HG02623 (cell line): ENCODE measurements around the gene MERTK.
A peak's percentile ranks its signal among the peaks of the same experiment; 100 is the strongest.
"Not testable (repeated sequence)": the region's sequence is repeated elsewhere in the genome, so short reads cannot be mapped to it uniquely, and the experiment has no call there.

Experiments
- ATAC-seq: cut with Tn5 transposase; IDR thresholded peaks from one replicate; pipeline ENCODE4 v1.9.1; 2021; ENCODE audit warnings: moderate library complexity; ENCODE audit not compliant: unreplicated experiment

Gene MERTK

GRCh38 chr2:112040066-112040465 lies 141.7 kb downstream of the MERTK start:
- not testable (repeated sequence) for ATAC-seq

DNA sequence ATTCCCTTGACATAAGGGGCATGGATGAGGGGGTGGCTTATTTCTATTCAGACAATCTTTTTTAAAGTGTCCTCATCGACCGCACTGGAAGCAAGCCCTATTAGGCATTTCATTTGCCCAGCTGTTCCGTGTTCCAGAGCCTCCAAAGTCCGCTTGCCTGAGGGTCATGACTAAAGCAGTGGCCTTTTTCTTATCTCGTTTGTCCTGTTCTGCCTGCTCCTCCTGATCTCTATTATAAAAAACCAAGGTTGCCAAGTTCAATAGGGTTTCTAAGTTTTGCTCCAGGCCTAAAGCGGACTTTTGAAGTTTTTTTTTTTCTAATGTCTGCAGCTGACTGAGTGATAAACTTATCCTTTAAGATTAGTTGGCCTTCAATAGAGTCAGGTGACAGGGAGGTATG lies 143.1 kb downstream of the MERTK start:
- ATAC-seq: not testable (repeated sequence)

- no peak for ATAC-seq
Observed at GRCh38 chr2:112045446-112046014, 147.1 kb downstream of the MERTK start.

DNA sequence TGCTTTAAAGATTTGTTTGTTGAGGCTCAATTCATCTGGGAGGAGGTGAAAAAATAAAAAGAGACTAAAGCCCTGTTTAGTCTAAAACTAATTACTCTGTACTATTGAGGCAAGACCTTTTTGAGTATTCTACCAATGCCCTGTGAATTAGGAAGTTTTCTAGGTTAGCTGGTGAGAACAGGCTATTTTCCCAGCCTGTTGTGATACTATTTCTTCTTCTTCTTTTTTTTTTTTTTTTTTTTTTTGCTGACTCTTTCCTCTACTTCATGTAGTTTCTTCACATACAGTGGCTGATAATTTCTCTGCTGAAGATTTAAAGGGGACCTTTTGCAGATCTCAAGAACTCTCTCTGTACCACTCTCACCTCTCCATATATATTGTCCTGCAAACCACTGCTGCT lies 147.8 kb downstream of the MERTK start:
- ATAC-seq: no peak

DNA sequence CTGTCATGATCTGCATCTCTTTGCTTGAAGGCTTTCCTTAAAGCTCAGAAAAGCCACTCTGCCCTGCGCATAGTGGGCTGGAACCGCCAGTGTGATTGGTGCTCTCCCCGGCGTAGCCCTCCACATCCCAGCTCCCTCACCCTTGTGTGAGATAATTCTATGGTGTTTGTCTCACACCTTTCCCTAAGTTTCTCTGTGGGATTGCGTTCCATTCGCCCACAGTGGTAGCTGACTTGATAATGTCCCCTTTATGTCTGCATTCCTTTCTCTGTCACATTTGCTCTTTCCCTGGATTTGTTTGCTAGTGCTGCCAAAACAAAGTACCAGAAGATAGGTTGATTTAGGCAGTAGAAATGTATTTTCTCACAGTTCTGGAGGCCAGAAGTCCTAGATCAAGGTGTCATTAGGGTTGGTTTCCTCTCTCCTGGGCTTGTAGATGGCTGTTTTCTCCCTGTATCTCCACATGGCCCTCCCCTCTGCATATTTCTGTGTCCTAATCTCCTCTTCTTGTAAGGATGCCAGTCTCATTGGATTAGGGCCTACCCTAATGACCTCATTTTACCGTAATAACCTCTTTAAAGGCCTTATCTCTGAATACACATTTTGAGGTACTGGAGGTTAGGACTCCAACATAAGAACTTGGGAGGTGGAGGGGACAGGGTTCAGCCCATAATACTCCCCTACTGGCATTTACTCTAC lies 149.3 kb downstream of the MERTK start:
- ATAC-seq: no peak

DNA sequence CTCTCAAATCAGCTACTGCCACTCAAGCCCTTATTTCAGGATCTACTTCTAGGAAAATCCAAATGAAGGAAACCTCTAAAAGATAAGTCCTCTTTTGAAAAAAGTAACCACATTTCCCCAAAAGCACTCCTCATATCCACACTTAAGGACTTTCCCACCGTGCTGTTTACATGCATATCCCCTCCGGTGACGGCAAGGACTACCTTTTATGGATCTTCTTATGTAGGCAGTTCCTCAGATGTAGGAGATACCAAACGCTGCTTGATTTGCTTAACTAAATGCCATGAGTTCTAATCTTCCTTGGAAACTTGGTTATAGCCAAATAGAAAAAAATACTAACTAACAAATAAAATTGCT lies 149.8 kb downstream of the MERTK start:
- ATAC-seq: no peak

- ATAC-seq: no peak
Observed at GRCh38 chr2:112048887-112049286, 150.5 kb downstream of the MERTK start.

DNA sequence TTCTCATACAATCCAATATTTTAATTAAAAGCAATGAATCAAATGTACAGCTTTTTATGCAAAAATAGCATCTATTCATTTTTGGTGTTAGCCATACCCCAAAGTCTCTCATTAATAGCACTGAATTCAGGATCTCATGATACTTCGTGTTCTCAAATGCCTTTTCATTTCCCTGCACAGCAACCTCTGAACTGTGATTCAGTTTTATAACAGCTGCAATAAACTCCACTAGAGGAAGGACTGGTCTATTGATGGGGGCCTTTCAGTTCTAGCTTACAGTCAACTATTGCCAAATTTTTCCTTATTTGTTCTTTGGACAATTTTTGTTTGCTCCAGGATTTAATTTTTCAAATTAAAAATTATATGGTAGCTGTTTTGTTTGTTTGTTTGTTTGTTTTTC lies 151.9 kb downstream of the MERTK start:
- no peak for ATAC-seq

GRCh38 chr2:112053917-112054846 lies 155.8 kb downstream of the MERTK start:
- ATAC-seq: peak; percentile 60

GRCh38 chr2:112054847-112055729 lies 156.7 kb downstream of the MERTK start, which contains the start of gene TMEM87B:
TSS of gene TMEM87B (plus strand) at chr2:112055269. CDS start at chr2:112055592, 323 bp downstream.
- ATAC-seq: peak; percentile 49

GRCh38 chr2:112055730-112056625 lies 157.6 kb downstream of the MERTK start:
- ATAC-seq: no peak

GRCh38 chr2:112056626-112056987 lies 158.2 kb downstream of the MERTK start:
- no peak for ATAC-seq

DNA sequence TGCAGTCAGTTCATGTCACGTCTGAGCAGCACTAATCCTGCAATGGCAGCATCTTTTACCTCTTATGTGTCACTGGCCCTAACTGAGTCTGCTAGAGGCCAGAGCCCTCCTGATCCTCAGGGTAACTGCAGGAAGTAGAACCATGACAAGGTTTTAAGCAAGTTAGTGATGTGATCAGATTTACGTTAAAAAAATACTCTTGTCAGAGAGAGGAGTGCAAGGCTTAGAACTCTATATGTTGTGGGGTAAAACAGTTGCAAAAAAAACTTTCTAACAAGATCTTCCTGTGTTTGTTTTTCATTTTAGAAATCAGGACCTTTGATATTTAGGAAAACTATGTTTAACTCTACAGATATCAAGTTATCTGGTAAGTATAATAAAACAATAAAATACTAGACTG lies 161.3 kb downstream of the MERTK start:
- ATAC-seq: no peak

- no peak for ATAC-seq
Observed at GRCh38 chr2:112061299-112061698, 162.9 kb downstream of the MERTK start.

- ATAC-seq: no peak
Observed at GRCh38 chr2:112061840-112062239, 163.4 kb downstream of the MERTK start.

GRCh38 chr2:112062894-112063293 lies 164.5 kb downstream of the MERTK start:
- no peak for ATAC-seq

DNA sequence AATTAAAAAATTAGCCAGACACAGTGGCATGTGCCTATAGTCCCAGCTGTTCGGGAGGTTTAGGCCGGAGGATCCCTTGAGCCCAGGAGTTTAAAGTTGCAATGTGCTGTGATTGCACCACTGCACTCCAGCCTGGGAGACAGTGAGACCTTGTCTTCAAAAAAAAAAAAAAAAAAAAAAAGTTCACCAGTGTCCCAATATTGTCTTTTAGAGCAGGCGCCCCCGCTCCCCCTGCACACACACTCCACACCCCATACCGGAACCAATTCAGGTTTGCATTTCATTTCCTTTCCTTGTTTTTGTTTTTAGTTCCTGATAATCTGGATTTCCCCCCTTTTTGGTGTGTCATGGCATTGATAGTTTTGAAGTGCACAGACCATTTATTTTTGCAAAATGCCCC lies 167.1 kb downstream of the MERTK start:
- no peak for ATAC-seq

DNA sequence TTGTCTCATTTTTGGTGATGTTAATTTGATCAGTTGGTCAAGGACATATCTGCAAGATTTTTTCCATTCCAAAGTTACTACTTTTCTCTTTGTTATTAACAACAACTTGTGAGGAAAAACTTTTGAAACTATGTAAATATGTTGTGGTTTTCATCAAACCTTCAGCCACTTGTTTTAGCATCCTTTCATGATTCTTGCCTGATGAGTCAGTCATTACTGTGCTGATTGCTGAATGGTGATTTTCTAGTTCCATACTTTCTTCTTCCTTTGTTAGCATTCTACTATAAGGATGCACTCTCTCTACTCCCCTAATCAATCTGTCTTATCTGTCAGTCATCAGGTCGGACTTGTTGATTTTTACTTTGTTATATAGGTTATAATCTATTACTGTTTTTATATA lies 167.6 kb downstream of the MERTK start:
- ATAC-seq: peak; percentile 55

- ATAC-seq: not testable (repeated sequence)
Observed at GRCh38 chr2:112069794-112070193, 171.4 kb downstream of the MERTK start.

DNA sequence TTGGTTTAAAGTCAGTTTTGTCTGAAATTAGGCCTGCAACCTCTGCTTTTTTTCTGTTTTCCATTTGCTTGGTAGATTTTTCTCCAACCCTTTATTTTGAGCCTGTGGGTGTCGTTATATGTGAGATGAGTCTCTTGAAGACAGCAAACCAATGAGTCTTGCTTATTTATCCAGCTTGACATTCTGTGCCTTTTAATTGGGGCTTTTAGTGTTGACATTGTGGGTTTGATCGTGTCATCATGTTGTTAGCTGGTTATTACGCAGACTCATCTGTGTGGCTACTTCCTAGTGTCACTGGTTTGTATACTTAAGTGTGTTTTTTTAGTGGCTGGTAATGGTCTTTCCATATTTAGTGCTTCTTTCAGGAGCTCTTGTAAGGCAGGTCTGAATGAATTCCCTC lies 175.5 kb downstream of the MERTK start:
- ATAC-seq: no peak
